SK-N-SH (cell line): ENCODE measurements around the gene KLHDC3. TPM values are rescaled to one million over a fixed set of nuclear protein-coding genes. Genes with fewer than 3 reads are reported as not detected.

ENCODE experiments used
- CTCF ChIA-PET: fragments of 300-600, 350-600 bp; formaldehyde crosslinking; extraction: SDS; loops from one replicate; lab custom pipeline; 2021; lab: Yijun Ruan, JAX
- POLR2A ChIA-PET: fragments of 350-600 bp; sonication (Branson Sonifier 250); formaldehyde crosslinking; extraction: SDS; loops from one replicate; lab custom pipeline; 2020; ENCODE audit warnings: antibody characterized with exemption, inconsistent platforms; lab: Yijun Ruan, JAX
- DNase-seq: peaks from one replicate; pipeline ENCODE4 v3.0.0; 2012
- H2AFZ ChIP-seq: fragments of 200-600 bp; sonication (generic); 2 replicates; pipeline ENCODE4 v1.8.1; 2016; ENCODE audit warnings: antibody characterized with exemption, mild to moderate bottlenecking, low read depth
- H3F3A ChIP-seq: fragments of 200-600 bp; sonication (generic); replicated peaks from 2 replicates; pipeline ENCODE3; 2016; ENCODE audit warnings: antibody characterized with exemption, mild to moderate bottlenecking; ENCODE audit not compliant: insufficient read depth
- H3K27ac ChIP-seq, 2 experiments: fragments of 200-500 bp in 1 of 2; fragments of 200-600 bp in 1 of 2; sonication (Bioruptor generic) in 1 of 2; sonication (generic), shearing (Covaris generic) in 1 of 2; 2 replicates each; pipeline versions ENCODE4 v1.5.1 to v1.6.1; 2014 to 2016; ENCODE audit warnings: low read depth in 2 of 2, inconsistent platforms in 1 of 2, low read length in 1 of 2, mild to moderate bottlenecking in 1 of 2, mixed read lengths in 1 of 2
- H3K27me3 ChIP-seq: fragments of 200-600 bp; sonication (generic), shearing (Covaris generic); 2 replicates; pipeline ENCODE4 v1.6.1; 2016; ENCODE audit warnings: mixed run types; ENCODE audit not compliant: insufficient read depth
- H3K36me3 ChIP-seq, 2 experiments: fragments of 200-500 bp in 1 of 2; fragments of 200-600 bp in 1 of 2; sonication (Bioruptor generic) in 1 of 2; sonication (generic) in 1 of 2; replicated peaks in 1 of 2; 2 replicates each; pipeline versions ENCODE3 to v1.5.1; 2014 to 2016; ENCODE audit warnings: low read length in 1 of 2, mild to moderate bottlenecking in 1 of 2; ENCODE audit not compliant: insufficient read depth in 2 of 2, control insufficient read depth in 1 of 2
- H3K4me1 ChIP-seq, 2 experiments: fragments of 200-500 bp in 1 of 2; fragments of 200-600 bp in 1 of 2; sonication (Bioruptor generic) in 1 of 2; sonication (generic), shearing (Covaris generic) in 1 of 2; 2 replicates each; pipeline versions ENCODE4 v1.5.1 to v1.6.1; 2014 to 2016; ENCODE audit warnings: low read depth in 1 of 2, low read length in 1 of 2, mixed run types in 1 of 2; ENCODE audit not compliant: insufficient read depth in 2 of 2, control insufficient read depth in 1 of 2
- H3K4me2 ChIP-seq: fragments of 200-600 bp; sonication (generic), shearing (Covaris generic); 2 replicates; pipeline ENCODE4 v1.6.1; 2017; ENCODE audit warnings: mixed run types
- H3K4me3 ChIP-seq, 2 experiments: fragments of 200-500 bp in 1 of 2; fragments of 200-600 bp in 1 of 2; sonication (Bioruptor generic) in 1 of 2; sonication (generic), shearing (Covaris generic) in 1 of 2; 2 replicates each; pipeline versions ENCODE4 v1.5.1 to v1.8.1; 2014 to 2016; ENCODE audit warnings: low read depth in 2 of 2, inconsistent platforms in 1 of 2, low read length in 1 of 2, mild to moderate bottlenecking in 1 of 2, mixed read lengths in 1 of 2, moderate library complexity in 1 of 2
- H3K79me2 ChIP-seq: fragments of 200-600 bp; sonication (generic); 2 replicates; pipeline ENCODE4 v1.8.1; 2017; ENCODE audit warnings: mild to moderate bottlenecking; ENCODE audit not compliant: insufficient read depth
- H3K9ac ChIP-seq: fragments of 200-600 bp; sonication (generic); 2 replicates; pipeline ENCODE4 v1.6.1; 2017; ENCODE audit warnings: mixed run types
- H3K9me2 ChIP-seq: fragments of 200-600 bp; sonication (generic); 2 replicates; pipeline ENCODE4 v1.6.1; 2017; ENCODE audit warnings: mixed run types
- H3K9me3 ChIP-seq: fragments of 200-600 bp; sonication (generic); 2 replicates; pipeline ENCODE4 v1.6.1; 2017; ENCODE audit warnings: mixed run types, mild to moderate bottlenecking, moderate library complexity
- H4K20me1 ChIP-seq: fragments of 200-600 bp; sonication (generic); 2 replicates; pipeline ENCODE4 v1.6.1; 2017; ENCODE audit warnings: mild to moderate bottlenecking, mixed run types; ENCODE audit not compliant: insufficient read depth
- CHD2 ChIP-seq: fragments of 150-350 bp; IDR thresholded peaks from 2 replicates; pipeline ENCODE4 v1.6.1; 2018; ENCODE audit warnings: low read length; ENCODE audit not compliant: partially characterized antibody
- CTCF ChIP-seq: fragments of 200-600 bp; sonication (generic); IDR thresholded peaks from 2 replicates; pipeline ENCODE4 v1.6.1; 2017; ENCODE audit warnings: antibody characterized with exemption, mild to moderate bottlenecking, moderate library complexity
- FOSL2 ChIP-seq: IDR thresholded peaks from 2 replicates; pipeline ENCODE4 v1.4.0; 2012; ENCODE audit warnings: low read depth, mild to moderate bottlenecking, moderate library complexity, borderline replicate concordance
- GABPA ChIP-seq: IDR thresholded peaks from 2 replicates; pipeline ENCODE4 v1.4.0; 2012; ENCODE audit warnings: low read depth, mild to moderate bottlenecking
- GATA2 ChIP-seq: sonication (generic); formaldehyde crosslinking; IDR thresholded peaks from 2 replicates; pipeline ENCODE4 v1.5.0; 2020; ENCODE audit warnings: mild to moderate bottlenecking, missing genetic modification reagents
- IRF3 ChIP-seq: fragments of 150-350 bp; IDR thresholded peaks from 2 replicates; pipeline ENCODE4 v1.6.1; 2016; ENCODE audit warnings: mild to moderate bottlenecking, low read depth, low read length
- JUND ChIP-seq: IDR thresholded peaks from 2 replicates; pipeline ENCODE4 v1.4.0; 2012
- MEF2A ChIP-seq: IDR thresholded peaks from 2 replicates; pipeline ENCODE4 v1.4.0; 2012; ENCODE audit warnings: low read depth, borderline replicate concordance
- NFIC ChIP-seq: IDR thresholded peaks from 2 replicates; pipeline ENCODE4 v1.4.0; 2012; ENCODE audit warnings: borderline replicate concordance
- POLR2AphosphoS5 ChIP-seq: IDR thresholded peaks from 2 replicates; pipeline ENCODE4 v1.6.1; 2012; ENCODE audit warnings: low read depth, low read length
- REST ChIP-seq: IDR thresholded peaks from 2 replicates; pipeline ENCODE4 v1.6.1; 2012; ENCODE audit warnings: mild to moderate bottlenecking, low read depth, low read length, moderate library complexity
- RFX5 ChIP-seq: IDR thresholded peaks from 2 replicates; pipeline ENCODE4 v1.6.1; 2012; ENCODE audit warnings: mild to moderate bottlenecking, improper control_type of control experiment, low read length
- SIN3A ChIP-seq: IDR thresholded peaks from 2 replicates; pipeline ENCODE4 v1.6.1; 2012; ENCODE audit warnings: low read depth, mild to moderate bottlenecking, low read length, moderate library complexity, borderline replicate concordance
- TCF12 ChIP-seq: IDR thresholded peaks from 2 replicates; pipeline ENCODE4 v1.4.0; 2012
- TEAD4 ChIP-seq: IDR thresholded peaks from 2 replicates; pipeline ENCODE4 v1.4.0; 2012; ENCODE audit warnings: mild to moderate bottlenecking, borderline replicate concordance; ENCODE audit not compliant: insufficient read depth
- USF1 ChIP-seq: IDR thresholded peaks from 2 replicates; pipeline ENCODE4 v1.4.0; 2012; ENCODE audit warnings: low read depth, borderline replicate concordance
- USF2 ChIP-seq: fragments of 150-350 bp; IDR thresholded peaks from 2 replicates; pipeline ENCODE4 v1.6.1; 2017; ENCODE audit warnings: antibody characterized with exemption, low read length, low read depth, borderline replicate concordance
- YY1 ChIP-seq: IDR thresholded peaks from 2 replicates; pipeline ENCODE4 v1.4.0; 2012; ENCODE audit warnings: low read depth, mild to moderate bottlenecking
- ZBTB33 ChIP-seq: IDR thresholded peaks from 2 replicates; pipeline ENCODE4 v1.4.0; 2012; ENCODE audit warnings: low read depth, borderline replicate concordance
- WGBS: methylation state at CpG from one replicate; pipeline ENCODE4 v1.1.6; 2017; ENCODE audit warnings: low lambda C conversion rate; 5-methylcytosine and 5-hydroxymethylcytosine counted together
- polyA plus RNA-seq, 3 experiments: library from polyadenylated mRNA; depleted of rRNA; stranded (reverse); fragments of >200 nt; gene quantifications; 2 replicates each; pipeline ENCODE4 v1.2.3, GENCODE V29; 2012

KLHDC3 gene
- polyA plus RNA-seq, 1 of the 3 experiments (the other 2 are of a cell fraction): 74.1 TPM

GRCh38 chr6:42973926-42974325 lies 40.1 kb upstream of the KLHDC3 start:
- Histone ChIP-seq H3K27ac (no peak overlapping the region), H3K79me2 (peaks cover 39% of the 10 kb centered on the region), H3K9ac (no peak overlapping the region), H3K36me3 (peaks cover 5 to 8% of the 10 kb centered on the region in 2 experiments), H3K4me1 (peaks cover 4 to 9% of the 10 kb centered on the region in 2 experiments; a peak in 3 of 4 replicates), H3K9me3 (no peaks in the 10 kb centered on the region), H3K9me2 (no peaks in the 10 kb centered on the region), H3K4me2 (no peak overlapping the region), H4K20me1 (no peaks in the 10 kb centered on the region), H2AFZ (no peak overlapping the region), H3F3A (peaks cover 14% of the 10 kb centered on the region), H3K27me3 (no peaks in the 10 kb centered on the region), H3K4me3 (no peak overlapping the region)
- ChIA-PET POLR2A (interaction anchor here (1.3 kb wide), 1 partner anchor 14 kb away, joined by 3 read pairs; the partner anchor contains the start of gene GNMT), CTCF (interaction anchor here (1.9 kb wide), 1 partner anchor 11 kb away, joined by 6 read pairs; no protein-coding TSS in a partner anchor)
- no peak for TF ChIP-seq USF1
- no peak for TF ChIP-seq FOSL2
- TF ChIP-seq CHD2: no peak
- no peak for TF ChIP-seq RFX5
- TF ChIP-seq TEAD4: no peak
- TF ChIP-seq IRF3: no peak
- no peak for TF ChIP-seq SIN3A
- TF ChIP-seq USF2: no peak
- TF ChIP-seq ZBTB33: no peak
- no peak for TF ChIP-seq POLR2AphosphoS5
- no peak for TF ChIP-seq REST
- no peak for TF ChIP-seq NFIC
- no peak for TF ChIP-seq CTCF
- TF ChIP-seq TCF12: no peak
- no peak for TF ChIP-seq JUND
- no peak for TF ChIP-seq GATA2 (CRISPR knock-in tag)
- TF ChIP-seq GABPA: no peak
- TF ChIP-seq YY1: no peak
- TF ChIP-seq MEF2A: no peak
- DNase-seq: no peak
- WGBS: 97% methylated on average over 3 of the region's 3 CpGs
